ENCODE measurements around the gene NPC1L1.

DNA sequence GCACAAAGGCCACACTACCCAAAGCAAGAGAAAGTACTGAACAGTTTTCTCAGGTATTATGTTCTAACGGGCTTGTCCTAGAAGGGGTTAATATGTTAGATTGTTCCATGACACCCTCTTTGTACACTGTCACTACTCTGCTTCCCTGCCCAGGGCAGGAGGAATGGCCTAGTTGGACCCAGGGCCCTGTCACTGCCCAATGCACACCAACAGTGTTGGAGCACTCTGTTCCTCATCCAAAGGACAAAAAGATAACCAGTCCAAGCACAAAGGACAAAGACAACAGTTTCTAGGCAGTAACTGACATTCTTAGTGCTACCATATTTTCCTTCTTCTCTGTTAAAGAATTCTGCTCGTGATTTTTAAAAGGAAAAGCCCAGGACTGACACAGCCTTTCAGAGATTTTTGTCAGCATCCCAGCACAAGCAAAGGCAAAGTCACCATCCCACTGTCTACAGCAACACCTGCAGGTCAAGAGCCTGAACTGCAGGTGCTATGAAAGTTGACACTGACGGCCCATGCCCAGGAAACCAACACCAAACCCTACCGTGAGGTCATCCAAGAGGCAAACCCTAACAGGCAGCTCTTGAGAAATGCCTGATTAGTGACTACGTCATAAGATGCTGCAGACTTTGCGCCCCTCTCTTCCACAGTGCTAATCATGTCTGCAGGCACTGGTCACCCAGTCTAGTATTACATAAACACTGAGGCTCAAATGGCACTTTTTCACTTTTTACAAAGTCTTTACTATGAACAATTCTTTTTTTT lies 63.9 kb downstream of the NPC1L1 start:
- TF ChIP-seq, protein P1, sequence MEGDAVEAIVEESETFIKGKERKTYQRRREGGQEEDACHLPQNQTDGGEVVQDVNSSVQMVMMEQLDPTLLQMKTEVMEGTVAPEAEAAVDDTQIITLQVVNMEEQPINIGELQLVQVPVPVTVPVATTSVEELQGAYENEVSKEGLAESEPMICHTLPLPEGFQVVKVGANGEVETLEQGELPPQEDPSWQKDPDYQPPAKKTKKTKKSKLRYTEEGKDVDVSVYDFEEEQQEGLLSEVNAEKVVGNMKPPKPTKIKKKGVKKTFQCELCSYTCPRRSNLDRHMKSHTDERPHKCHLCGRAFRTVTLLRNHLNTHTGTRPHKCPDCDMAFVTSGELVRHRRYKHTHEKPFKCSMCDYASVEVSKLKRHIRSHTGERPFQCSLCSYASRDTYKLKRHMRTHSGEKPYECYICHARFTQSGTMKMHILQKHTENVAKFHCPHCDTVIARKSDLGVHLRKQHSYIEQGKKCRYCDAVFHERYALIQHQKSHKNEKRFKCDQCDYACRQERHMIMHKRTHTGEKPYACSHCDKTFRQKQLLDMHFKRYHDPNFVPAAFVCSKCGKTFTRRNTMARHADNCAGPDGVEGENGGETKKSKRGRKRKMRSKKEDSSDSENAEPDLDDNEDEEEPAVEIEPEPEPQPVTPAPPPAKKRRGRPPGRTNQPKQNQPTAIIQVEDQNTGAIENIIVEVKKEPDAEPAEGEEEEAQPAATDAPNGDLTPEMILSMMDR (IDR thresholded peaks at IDR 0.05) = peak; percentile 94
- no peak for TF ChIP-seq EZH2 (IDR thresholded peaks at IDR 0.05; ENCODE audit: borderline replicate concordance, insufficient read depth, low read depth, low read length, poor library complexity, severe bottlenecking)

Measured in B cell (primary cell).